ENCODE data around the gene CPTP. TPM values are rescaled to one million over a fixed set of nuclear protein-coding genes. Genes with fewer than 3 reads are reported as not detected.

CPTP gene
- total RNA-seq, 1 donor from 2014 or later, result 71.3 TPM

- intact Hi-C loops (cut with DNase I), result loop anchor here (2.0 kb wide), 1 partner anchor 29 kb away; no protein-coding TSS in a partner anchor
- Histone ChIP-seq H3K4me3 (no peak overlapping the region), H3K27me3 (no peaks in the 10 kb centered on the region), H3K36me3 (no peaks in the 10 kb centered on the region), H3K27ac (no peak overlapping the region), H3K4me1 (peaks cover 25 to 29% of the 10 kb centered on the region in 2 donors), H3K9me3 (no peaks in the 10 kb centered on the region)
- TF ChIP-seq, protein P1, sequence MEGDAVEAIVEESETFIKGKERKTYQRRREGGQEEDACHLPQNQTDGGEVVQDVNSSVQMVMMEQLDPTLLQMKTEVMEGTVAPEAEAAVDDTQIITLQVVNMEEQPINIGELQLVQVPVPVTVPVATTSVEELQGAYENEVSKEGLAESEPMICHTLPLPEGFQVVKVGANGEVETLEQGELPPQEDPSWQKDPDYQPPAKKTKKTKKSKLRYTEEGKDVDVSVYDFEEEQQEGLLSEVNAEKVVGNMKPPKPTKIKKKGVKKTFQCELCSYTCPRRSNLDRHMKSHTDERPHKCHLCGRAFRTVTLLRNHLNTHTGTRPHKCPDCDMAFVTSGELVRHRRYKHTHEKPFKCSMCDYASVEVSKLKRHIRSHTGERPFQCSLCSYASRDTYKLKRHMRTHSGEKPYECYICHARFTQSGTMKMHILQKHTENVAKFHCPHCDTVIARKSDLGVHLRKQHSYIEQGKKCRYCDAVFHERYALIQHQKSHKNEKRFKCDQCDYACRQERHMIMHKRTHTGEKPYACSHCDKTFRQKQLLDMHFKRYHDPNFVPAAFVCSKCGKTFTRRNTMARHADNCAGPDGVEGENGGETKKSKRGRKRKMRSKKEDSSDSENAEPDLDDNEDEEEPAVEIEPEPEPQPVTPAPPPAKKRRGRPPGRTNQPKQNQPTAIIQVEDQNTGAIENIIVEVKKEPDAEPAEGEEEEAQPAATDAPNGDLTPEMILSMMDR (IDR thresholded peaks at IDR 0.05), result no peak
- DNase-seq (ENCODE audit: low spot score in 2 of 2), result no peak
These were observed 20.9 kb upstream of the CPTP start for GRCh38 chr1:1303736-1304135.

DNA sequence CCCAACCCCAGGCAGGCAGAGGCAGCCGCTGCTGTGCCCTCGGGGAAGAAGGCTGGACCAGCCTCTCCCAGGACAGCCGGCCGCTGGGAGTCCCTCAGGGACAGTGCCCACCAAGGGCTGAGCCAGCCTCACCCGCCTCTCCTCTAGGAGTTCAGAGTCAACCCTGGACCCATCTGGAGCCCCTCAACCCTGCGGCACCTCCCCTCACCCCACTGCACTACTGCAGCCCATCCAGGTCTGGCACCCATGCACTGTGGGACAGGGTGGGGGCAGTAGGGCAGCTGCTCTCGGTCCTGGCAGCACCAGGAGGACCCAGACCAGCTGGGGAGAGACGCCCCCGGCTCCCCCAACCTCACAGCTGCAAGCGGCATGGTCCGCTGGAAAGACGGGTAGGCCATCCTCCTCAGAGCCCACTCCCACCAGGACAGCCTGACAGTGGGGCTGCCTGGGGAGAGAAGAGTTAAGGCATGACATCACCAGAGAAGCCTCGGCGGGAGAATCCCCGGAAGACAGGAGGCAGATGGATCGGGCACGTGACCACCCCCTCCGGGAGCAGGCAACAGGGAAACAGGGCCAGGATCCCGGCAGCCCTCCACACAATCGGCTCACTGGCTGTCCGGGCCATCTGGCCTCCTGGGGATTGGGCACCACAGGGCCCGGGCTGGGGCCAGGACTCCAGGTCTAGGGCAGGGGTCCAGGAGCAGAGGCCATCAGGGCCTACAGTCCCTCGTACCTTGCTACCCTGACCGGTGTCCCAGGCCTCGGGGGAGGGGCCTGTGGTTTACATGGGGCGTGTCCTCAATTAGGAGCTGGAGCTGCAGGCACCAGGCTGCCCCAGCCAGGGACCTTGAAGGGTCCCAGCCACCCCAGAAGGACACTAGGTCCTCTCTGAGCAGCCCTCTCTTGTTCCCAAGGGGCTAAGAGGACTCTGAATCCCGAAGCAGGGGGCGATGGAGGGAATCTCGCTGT, 20.0 kb upstream of the CPTP start:
- intact Hi-C loops (cut with DNase I), result loop anchor here (2.0 to 5.0 kb wide), 2 partner anchors 30 to 72 kb away; partner anchors contain the start of genes B3GALT6 and SDF4
- H3K9me3 ChIP-seq, result no peaks in the 10 kb centered on the region
- H3K27ac ChIP-seq, result peak overlapping the region in 1 of 2 donors; percentile 40
- TF ChIP-seq, protein P1 (IDR thresholded peaks at IDR 0.05), result no peak
- no peaks in the 10 kb centered on the region for H3K27me3 ChIP-seq
- peaks cover 25 to 37% of the 10 kb centered on the region in 2 donors for H3K4me1 ChIP-seq
- peak overlapping the region; percentile 37 to 94 for H3K4me3 ChIP-seq
- H3K36me3 ChIP-seq, result peaks cover 0 to under 1% of the 10 kb centered on the region in 2 donors
- no peak for DNase-seq (ENCODE audit: low spot score in 2 of 2)

- peaks cover 25 to 40% of the 10 kb centered on the region in 2 donors for H3K4me1 ChIP-seq
- H3K4me3 ChIP-seq, result peak overlapping the region; percentile 37 to 94
- H3K9me3 ChIP-seq, result no peaks in the 10 kb centered on the region
- intact Hi-C loops (cut with DNase I), result loop anchor here (2.0 to 5.0 kb wide), 2 partner anchors 31 to 73 kb away; partner anchors contain the start of genes B3GALT6 and SDF4
- H3K36me3 ChIP-seq, result peaks cover 0 to 9% of the 10 kb centered on the region in 2 donors
- H3K27ac ChIP-seq, result no peak overlapping the region
- TF ChIP-seq, protein P1 (IDR thresholded peaks at IDR 0.05), result no peak
- H3K27me3 ChIP-seq, result no peaks in the 10 kb centered on the region
- no peak for DNase-seq (ENCODE audit: low spot score in 2 of 2)
These were observed 19.1 kb upstream of the CPTP start for GRCh38 chr1:1305300-1306069.

- Histone ChIP-seq H3K27me3 (no peaks in the 10 kb centered on the region), H3K4me3 (peak overlapping the region; percentile 94 to 99), H3K4me1 (peaks cover 25 to 40% of the 10 kb centered on the region in 2 donors), H3K9me3 (no peaks in the 10 kb centered on the region), H3K36me3 (peaks cover 5 to 16% of the 10 kb centered on the region in 2 donors), H3K27ac (no peak overlapping the region)
- intact Hi-C loops (cut with DNase I), result loop anchor here (5.0 kb wide), 1 partner anchor 74 kb away; the partner anchor contains the start of genes B3GALT6 and SDF4
- DNase-seq (ENCODE audit: low spot score in 2 of 2), result no peak
- TF ChIP-seq, protein P1 (IDR thresholded peaks at IDR 0.05), result no peak
These were observed 18.4 kb upstream of the CPTP start for GRCh38 chr1:1306070-1306660.

DNA sequence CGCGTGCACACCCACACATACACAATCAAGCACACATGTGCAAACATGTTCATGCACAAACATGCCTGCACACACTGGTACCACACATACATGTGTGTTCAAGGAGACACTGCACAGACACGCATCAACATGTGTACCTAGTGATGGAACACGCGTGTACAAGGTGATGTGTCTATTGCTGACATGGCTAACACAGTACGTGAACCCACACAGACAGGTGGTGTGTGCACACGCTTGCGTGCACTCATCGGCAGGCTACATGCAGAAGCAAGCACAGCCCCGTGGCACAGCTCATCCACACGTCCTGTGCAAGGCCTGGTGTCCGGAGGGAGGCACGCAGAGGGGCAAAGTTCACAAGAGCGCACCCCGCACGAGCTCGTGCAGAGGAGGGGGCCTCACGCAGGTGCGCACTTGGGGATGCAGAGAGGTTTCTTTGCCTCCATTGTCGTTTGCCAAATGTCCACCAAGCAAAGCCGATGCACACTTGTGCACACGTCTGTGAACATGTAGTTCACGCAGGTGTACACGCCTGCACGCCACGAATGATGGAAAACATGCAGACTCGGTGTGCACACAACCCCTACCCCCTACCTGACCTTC, 17.8 kb upstream of the CPTP start:
- H3K9me3 ChIP-seq, result no peaks in the 10 kb centered on the region
- TF ChIP-seq, protein P1 (IDR thresholded peaks at IDR 0.05), result no peak
- peak overlapping the region; percentile 94 to 99 for H3K4me3 ChIP-seq
- DNase-seq (ENCODE audit: low spot score in 2 of 2), result no peak
- intact Hi-C loops (cut with DNase I), result loop anchor here (5.0 kb wide), 1 partner anchor 74 kb away; the partner anchor contains the start of genes B3GALT6 and SDF4
- peaks cover 11 to 19% of the 10 kb centered on the region in 2 donors for H3K36me3 ChIP-seq
- H3K4me1 ChIP-seq, result peaks cover 25 to 40% of the 10 kb centered on the region in 2 donors
- H3K27me3 ChIP-seq, result no peaks in the 10 kb centered on the region
- H3K27ac ChIP-seq, result peak overlapping the region; percentile 95
